ENCODE results near the gene OR10A6. TPM values are rescaled to one million over a fixed set of nuclear protein-coding genes. Genes with fewer than 3 reads are reported as not detected.
A peak's percentile ranks its signal among the peaks of the same experiment; 100 is the strongest.

Gene OR10A6
- not detected in 2 replicates for total RNA-seq (2014; rRNA removed)
- 0.32 TPM for polyA plus RNA-seq (2012)

GRCh38 chr11:7931168-7931567 lies at the start of gene OR10A6:
Gene OR10A6, minus strand, starts transcription at chr11:7931268. Its CDS starts 2,606 bp downstream, at chr11:7928662.
- DNase-seq (ENCODE audit: low read depth): no peak

- DNase-seq (ENCODE audit: low read depth): peak; percentile 79
Observed at GRCh38 chr11:7977232-7977917, 46.3 kb upstream of the OR10A6 start.

GRCh38 chr11:7974668-7975067 lies 43.6 kb upstream of the OR10A6 start:
- DNase-seq (ENCODE audit: low read depth): no peak

GRCh38 chr11:7973011-7973410 lies 41.9 kb upstream of the OR10A6 start:
- DNase-seq (ENCODE audit: low read depth): no peak

GRCh38 chr11:7971846-7972245 lies 40.8 kb upstream of the OR10A6 start:
- DNase-seq (ENCODE audit: low read depth): no peak

GRCh38 chr11:7969756-7970646 lies 38.9 kb upstream of the OR10A6 start:
- no peak for DNase-seq (ENCODE audit: low read depth)

- no peak for DNase-seq (ENCODE audit: low read depth)
Observed at GRCh38 chr11:7968686-7969085, 37.6 kb upstream of the OR10A6 start.

GRCh38 chr11:7967826-7968225 lies 36.8 kb upstream of the OR10A6 start:
- no peak for DNase-seq (ENCODE audit: low read depth)

GRCh38 chr11:7967097-7967496 lies 36.0 kb upstream of the OR10A6 start:
- no peak for DNase-seq (ENCODE audit: low read depth)

- peak; percentile 93 for DNase-seq (ENCODE audit: low read depth)
Observed at GRCh38 chr11:7965386-7965785, 34.3 kb upstream of the OR10A6 start, which contains the start of gene NLRP10. Gene NLRP10, minus strand, starts transcription at chr11:7965447. Its CDS starts 1,952 bp downstream, at chr11:7963495.

GRCh38 chr11:7964873-7965272 lies 33.8 kb upstream of the OR10A6 start:
- peak; percentile 79 for DNase-seq (ENCODE audit: low read depth)

- no peak for DNase-seq (ENCODE audit: low read depth)
Observed at GRCh38 chr11:7964261-7964660, 33.2 kb upstream of the OR10A6 start.

- no peak for DNase-seq (ENCODE audit: low read depth)
Observed at GRCh38 chr11:7955191-7955590, 24.1 kb upstream of the OR10A6 start.

- peak; percentile 19 for DNase-seq (ENCODE audit: low read depth)
Observed at GRCh38 chr11:7949934-7950333, 18.9 kb upstream of the OR10A6 start.

- DNase-seq (ENCODE audit: low read depth): no peak
Observed at GRCh38 chr11:7944123-7944522, 13.1 kb upstream of the OR10A6 start.

- no peak for DNase-seq (ENCODE audit: low read depth)
Observed at GRCh38 chr11:7941608-7942007, 10.5 kb upstream of the OR10A6 start, which contains the start of gene OR10A3. Gene OR10A3, minus strand, starts transcription at chr11:7941708. Its CDS starts 2,188 bp downstream, at chr11:7939520.

GRCh38 chr11:7941146-7941545 lies 10.1 kb upstream of the OR10A6 start:
- no peak for DNase-seq (ENCODE audit: low read depth)

GRCh38 chr11:7936615-7937014 lies 5.5 kb upstream of the OR10A6 start:
- DNase-seq (ENCODE audit: low read depth): no peak

GRCh38 chr11:7927635-7928034 lies 3.4 kb downstream of the OR10A6 start:
- DNase-seq (ENCODE audit: low read depth): no peak

GRCh38 chr11:7924536-7924935 lies 6.5 kb downstream of the OR10A6 start:
- DNase-seq (ENCODE audit: low read depth): no peak

GRCh38 chr11:7918141-7918540 lies 12.9 kb downstream of the OR10A6 start:
- no peak for DNase-seq (ENCODE audit: low read depth)

- DNase-seq (ENCODE audit: low read depth): no peak
Observed at GRCh38 chr11:7911011-7911410, 20.1 kb downstream of the OR10A6 start.
